ENCODE measurements around the gene TOM1L2.

Gene TOM1L2

GRCh38 chr17:17836818-17837379 is 135.3 kb downstream of the TOM1L2 start, which contains the start of gene SREBF1:
TSS of gene SREBF1 (minus strand) at chr17:17836986. CDS start at chr17:17836817, 169 bp downstream.
- TF ChIP-seq, protein P1, sequence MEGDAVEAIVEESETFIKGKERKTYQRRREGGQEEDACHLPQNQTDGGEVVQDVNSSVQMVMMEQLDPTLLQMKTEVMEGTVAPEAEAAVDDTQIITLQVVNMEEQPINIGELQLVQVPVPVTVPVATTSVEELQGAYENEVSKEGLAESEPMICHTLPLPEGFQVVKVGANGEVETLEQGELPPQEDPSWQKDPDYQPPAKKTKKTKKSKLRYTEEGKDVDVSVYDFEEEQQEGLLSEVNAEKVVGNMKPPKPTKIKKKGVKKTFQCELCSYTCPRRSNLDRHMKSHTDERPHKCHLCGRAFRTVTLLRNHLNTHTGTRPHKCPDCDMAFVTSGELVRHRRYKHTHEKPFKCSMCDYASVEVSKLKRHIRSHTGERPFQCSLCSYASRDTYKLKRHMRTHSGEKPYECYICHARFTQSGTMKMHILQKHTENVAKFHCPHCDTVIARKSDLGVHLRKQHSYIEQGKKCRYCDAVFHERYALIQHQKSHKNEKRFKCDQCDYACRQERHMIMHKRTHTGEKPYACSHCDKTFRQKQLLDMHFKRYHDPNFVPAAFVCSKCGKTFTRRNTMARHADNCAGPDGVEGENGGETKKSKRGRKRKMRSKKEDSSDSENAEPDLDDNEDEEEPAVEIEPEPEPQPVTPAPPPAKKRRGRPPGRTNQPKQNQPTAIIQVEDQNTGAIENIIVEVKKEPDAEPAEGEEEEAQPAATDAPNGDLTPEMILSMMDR (IDR thresholded peaks at IDR 0.05): no peak
- H3K4me1 ChIP-seq (ENCODE audit: control insufficient read depth in 1 of 2, insufficient read depth in 1 of 2, low read depth in 1 of 2, low read length in 1 of 2): peaks cover 57 to 69% of the 10 kb centered on the region in 2 experiments
- H3K9me3 ChIP-seq: no peaks in the 10 kb centered on the region
- no peaks in the 10 kb centered on the region for H3K27me3 ChIP-seq
- peak within 1 kb of the TSS; percentile 73 to 94 for H3K4me3 ChIP-seq (ENCODE audit: low read depth in 1 of 2, low read length in 1 of 2)
- H3K36me3 ChIP-seq: no peaks in the 10 kb centered on the region
- peak within 1 kb of the TSS; percentile 100 for H3K27ac ChIP-seq

- no peaks in the 10 kb centered on the region for H3K36me3 ChIP-seq
- H3K9me3 ChIP-seq: no peaks in the 10 kb centered on the region
- no peaks in the 10 kb centered on the region for H3K27me3 ChIP-seq
- peak overlapping the region; percentile 73 to 94 for H3K4me3 ChIP-seq (ENCODE audit: low read depth in 1 of 2, low read length in 1 of 2)
- H3K4me1 ChIP-seq (ENCODE audit: control insufficient read depth in 1 of 2, insufficient read depth in 1 of 2, low read depth in 1 of 2, low read length in 1 of 2): peaks cover 56 to 69% of the 10 kb centered on the region in 2 experiments
- H3K27ac ChIP-seq: peak overlapping the region; percentile 100
- TF ChIP-seq, protein P1 (IDR thresholded peaks at IDR 0.05): no peak
Measured at GRCh38 chr17:17836250-17836817, 135.9 kb downstream of the TOM1L2 start.

DNA sequence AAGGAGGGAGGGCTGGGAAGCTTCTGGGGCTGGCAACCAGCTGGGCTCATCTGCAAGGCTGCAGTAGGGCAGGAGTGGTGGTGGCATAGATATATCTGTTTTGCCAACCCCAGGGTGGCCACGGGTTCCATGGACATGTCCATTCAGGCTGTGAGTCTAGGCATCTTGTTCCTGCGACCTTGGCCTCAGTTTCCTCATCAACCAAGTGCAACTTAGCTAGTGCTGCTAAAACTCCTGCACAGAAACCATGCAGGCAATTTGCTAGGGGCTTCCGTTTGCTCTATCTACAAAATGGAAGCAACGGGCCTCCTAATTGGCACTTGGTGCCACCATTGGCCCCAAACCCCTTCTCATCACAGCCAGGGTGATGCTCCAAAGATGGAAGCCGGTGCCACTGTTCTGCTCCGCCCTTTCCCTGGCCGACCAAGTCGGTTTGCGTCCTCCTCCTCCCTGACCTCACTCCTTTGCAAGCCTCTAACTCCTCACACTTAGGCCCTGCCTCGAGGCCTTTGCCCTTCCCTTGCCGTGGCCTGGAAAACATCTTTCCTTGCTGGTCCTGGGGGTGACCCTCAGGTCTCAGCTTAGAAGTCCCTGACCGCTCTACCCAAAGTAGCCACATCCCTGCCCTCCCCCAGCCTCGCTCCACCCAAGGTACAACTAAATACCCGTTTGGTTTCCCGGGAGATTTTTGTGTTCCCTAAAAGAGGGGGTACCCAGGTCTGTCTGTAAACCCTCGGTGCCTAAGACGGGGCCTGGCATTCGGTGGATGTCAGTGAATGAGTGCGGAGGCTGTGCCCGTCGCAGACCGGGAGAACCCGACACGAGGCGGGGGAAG is 136.6 kb downstream of the TOM1L2 start:
- Histone ChIP-seq H3K27ac (peak overlapping the region; percentile 100), H3K9me3 (no peaks in the 10 kb centered on the region), H3K4me3 (ENCODE audit: low read depth in 1 of 2, low read length in 1 of 2) (peak overlapping the region; percentile 73 to 94), H3K36me3 (no peaks in the 10 kb centered on the region), H3K27me3 (no peaks in the 10 kb centered on the region), H3K4me1 (ENCODE audit: control insufficient read depth in 1 of 2, insufficient read depth in 1 of 2, low read depth in 1 of 2, low read length in 1 of 2) (peaks cover 49 to 62% of the 10 kb centered on the region in 2 experiments)
- TF ChIP-seq, protein P1 (IDR thresholded peaks at IDR 0.05): no peak

GRCh38 chr17:17834974-17835373 is 137.2 kb downstream of the TOM1L2 start:
- Histone ChIP-seq H3K4me3 (ENCODE audit: low read depth in 1 of 2, low read length in 1 of 2) (no peak overlapping the region), H3K27me3 (no peaks in the 10 kb centered on the region), H3K36me3 (no peaks in the 10 kb centered on the region), H3K27ac (peak overlapping the region; percentile 100), H3K9me3 (no peaks in the 10 kb centered on the region), H3K4me1 (ENCODE audit: control insufficient read depth in 1 of 2, insufficient read depth in 1 of 2, low read depth in 1 of 2, low read length in 1 of 2) (peaks cover 44 to 57% of the 10 kb centered on the region in 2 experiments)
- TF ChIP-seq, protein P1 (IDR thresholded peaks at IDR 0.05): no peak

DNA sequence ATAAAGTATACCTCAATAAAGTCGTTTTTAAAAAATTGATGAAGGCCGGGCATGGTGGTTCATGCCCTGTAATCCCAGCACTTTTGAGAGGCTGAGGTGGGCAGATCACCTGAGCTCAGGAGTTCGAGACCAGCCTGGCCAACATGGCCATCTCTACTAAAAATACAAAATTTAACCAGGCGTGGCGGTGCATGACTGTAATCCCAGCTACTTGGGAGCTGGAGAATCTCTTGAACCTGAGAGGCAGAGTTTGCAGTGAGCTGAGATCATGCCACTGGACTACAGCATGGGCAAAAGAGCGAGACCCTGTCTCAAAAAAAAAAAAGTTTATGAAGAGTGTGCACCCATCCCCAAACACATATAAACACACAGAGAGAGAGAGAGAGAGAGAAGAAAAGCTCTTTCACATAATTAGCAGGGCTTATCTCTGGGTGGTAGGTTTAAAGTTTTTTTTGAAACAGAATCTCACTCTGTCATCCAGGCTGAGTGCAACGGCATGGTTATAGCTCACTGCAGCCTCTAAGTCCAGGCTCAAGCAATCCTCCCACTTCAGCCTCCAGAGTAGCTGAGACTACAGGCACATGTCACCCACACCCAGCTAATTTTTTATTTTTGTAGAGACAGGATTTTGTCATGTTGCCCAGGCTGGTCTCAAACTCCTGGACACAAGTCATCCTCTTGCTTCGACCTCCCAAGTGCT is 138.4 kb downstream of the TOM1L2 start:
- no peaks in the 10 kb centered on the region for H3K36me3 ChIP-seq
- H3K9me3 ChIP-seq: no peaks in the 10 kb centered on the region
- H3K4me3 ChIP-seq (ENCODE audit: low read depth in 1 of 2, low read length in 1 of 2): no peak overlapping the region
- TF ChIP-seq, protein P1 (IDR thresholded peaks at IDR 0.05): no peak
- peak overlapping the region; percentile 47 for H3K27ac ChIP-seq
- H3K27me3 ChIP-seq: no peaks in the 10 kb centered on the region
- peaks cover 33 to 45% of the 10 kb centered on the region in 2 experiments for H3K4me1 ChIP-seq (ENCODE audit: control insufficient read depth in 1 of 2, insufficient read depth in 1 of 2, low read depth in 1 of 2, low read length in 1 of 2)
